ENCODE results near the gene LRGUK.
"Not testable (repeated sequence)": the region's sequence is repeated elsewhere in the genome, so short reads cannot be mapped to it uniquely, and the experiment has no call there.

LRGUK gene

GRCh38 chr7:134126966-134127848, at the start of gene LRGUK:
Gene LRGUK (plus strand): TSS chr7:134127340. CDS start chr7:134127368, 28 bp downstream.
- DNase-seq: peak; percentile 77

- not testable (repeated sequence) for DNase-seq
Measured at GRCh38 chr7:134077560-134077959, 49.6 kb upstream of the LRGUK start.

- no peak for DNase-seq
Measured at GRCh38 chr7:134078991-134079390, 48.1 kb upstream of the LRGUK start.

GRCh38 chr7:134081695-134082094, 45.4 kb upstream of the LRGUK start:
- DNase-seq: no peak

- peak; percentile 40 for DNase-seq
Measured at GRCh38 chr7:134083766-134084487, 43.2 kb upstream of the LRGUK start.

GRCh38 chr7:134084488-134085144, 42.5 kb upstream of the LRGUK start:
- DNase-seq: peak; percentile 86

- DNase-seq: no peak
Measured at GRCh38 chr7:134085311-134085710, 41.8 kb upstream of the LRGUK start.

- no peak for DNase-seq
Measured at GRCh38 chr7:134086998-134087735, 40.0 kb upstream of the LRGUK start.

- DNase-seq: no peak
Measured at GRCh38 chr7:134088199-134088598, 38.9 kb upstream of the LRGUK start.

- no peak for DNase-seq
Measured at GRCh38 chr7:134089446-134089845, 37.7 kb upstream of the LRGUK start.

- peak; percentile 13 for DNase-seq
Measured at GRCh38 chr7:134098072-134098471, 29.1 kb upstream of the LRGUK start.

GRCh38 chr7:134101716-134102115, 25.4 kb upstream of the LRGUK start:
- no peak for DNase-seq

- no peak for DNase-seq
Measured at GRCh38 chr7:134104166-134104565, 23.0 kb upstream of the LRGUK start.

- no peak for DNase-seq
Measured at GRCh38 chr7:134105841-134106240, 21.3 kb upstream of the LRGUK start.

GRCh38 chr7:134108802-134109201, 18.3 kb upstream of the LRGUK start:
- DNase-seq: no peak

GRCh38 chr7:134113655-134114054, 13.5 kb upstream of the LRGUK start:
- no peak for DNase-seq

- DNase-seq: no peak
Measured at GRCh38 chr7:134114992-134115391, 12.1 kb upstream of the LRGUK start.

- no peak for DNase-seq
Measured at GRCh38 chr7:134120405-134120804, 6.7 kb upstream of the LRGUK start.

GRCh38 chr7:134121632-134122139, 5.5 kb upstream of the LRGUK start:
- peak; percentile 37 for DNase-seq

GRCh38 chr7:134122980-134123379, 4.2 kb upstream of the LRGUK start:
- no peak for DNase-seq

- DNase-seq: no peak
Measured at GRCh38 chr7:134126146-134126545, 994 bp upstream of the LRGUK start.

- no peak for DNase-seq
Measured at GRCh38 chr7:134126596-134126965, 559 bp upstream of the LRGUK start.

- no peak for DNase-seq
Measured at GRCh38 chr7:134128829-134129228, 1.7 kb downstream of the LRGUK start.
